OCI-LY7 (cell line): Measurements from ENCODE around the gene FANCB. TPM values are rescaled to one million over a fixed set of nuclear protein-coding genes. Genes with fewer than 3 reads are reported as not detected.

Experiments
- BruUV-seq: library from RNA; stranded (reverse); fragments of 400-500 nt; replicated peaks from 2 replicates; lab custom pipeline; 2021; lab: Mats Ljungman, UMichigan
- CTCF ChIA-PET: fragments of 300-600 bp; sonication (Branson Sonifier 250); formaldehyde crosslinking; loops from one replicate; lab custom pipeline; 2022; ENCODE audit warnings: antibody characterized with exemption; ENCODE audit not compliant: unreplicated experiment; lab: Charles Lee
- POLR2A ChIA-PET: fragments of 300-600 bp; sonication (Branson Sonifier 250); formaldehyde crosslinking; loops from one replicate; lab custom pipeline; 2022; ENCODE audit warnings: antibody characterized with exemption; lab: Charles Lee
- DNase-seq: peaks from one replicate; pipeline ENCODE4 v3.0.0-alpha.2; 2015; ENCODE audit warnings: low spot score
- H2AFZ ChIP-seq: fragments of 200-600 bp; sonication (generic), shearing (Covaris generic); 2 replicates; pipeline ENCODE4 v1.6.1; 2014; ENCODE audit warnings: mild to moderate bottlenecking, antibody characterized with exemption, low read length, moderate library complexity
- H3K27ac ChIP-seq: fragments of 200-600 bp; sonication (generic); 2 replicates; pipeline ENCODE4 v1.5.1; 2014; ENCODE audit warnings: mixed run types, low read depth, mild to moderate bottlenecking, moderate library complexity, low read length, inconsistent platforms; ENCODE audit not compliant: poor library complexity, severe bottlenecking
- H3K36me3 ChIP-seq: fragments of 200-600 bp; sonication (generic); 2 replicates; pipeline ENCODE4 v1.6.1; 2014; ENCODE audit warnings: mild to moderate bottlenecking, antibody characterized with exemption, low read length, moderate library complexity, mixed read lengths; ENCODE audit not compliant: insufficient read depth
- H3K4me1 ChIP-seq: fragments of 200-600 bp; sonication (generic); 2 replicates; pipeline ENCODE4 v1.5.1; 2014; ENCODE audit warnings: mild to moderate bottlenecking, low read length; ENCODE audit not compliant: insufficient read depth, poor library complexity, severe bottlenecking
- H3K4me2 ChIP-seq: fragments of 200-600 bp; sonication (generic); 2 replicates; pipeline ENCODE4 v1.6.1; 2014; ENCODE audit warnings: mild to moderate bottlenecking, low read length
- H3K4me3 ChIP-seq: fragments of 200-600 bp; sonication (generic); 2 replicates; pipeline ENCODE4 v1.5.1; 2014; ENCODE audit warnings: mild to moderate bottlenecking, low read depth, low read length; ENCODE audit not compliant: poor library complexity, severe bottlenecking
- H3K79me2 ChIP-seq: fragments of 200-600 bp; sonication (generic); 2 replicates; pipeline ENCODE4 v1.6.1; 2016; ENCODE audit warnings: low read depth, mild to moderate bottlenecking, low read length, moderate library complexity, mixed read lengths; ENCODE audit not compliant: insufficient read depth
- H3K9me2 ChIP-seq: fragments of 200-600 bp; sonication (generic); 2 replicates; pipeline ENCODE4 v1.6.1; 2016; ENCODE audit warnings: mild to moderate bottlenecking, low read length, mixed read lengths; ENCODE audit not compliant: insufficient read depth
- H3K9me3 ChIP-seq: fragments of 200-600 bp; sonication (generic); 2 replicates; pipeline ENCODE4 v1.6.1; 2014; ENCODE audit warnings: mild to moderate bottlenecking, mixed run types, low read length, mixed read lengths
- H4K20me1 ChIP-seq: fragments of 200-600 bp; sonication (generic); 2 replicates; pipeline ENCODE4 v1.6.1; 2014; ENCODE audit warnings: mild to moderate bottlenecking, antibody characterized with exemption, low read length, moderate library complexity, mixed read lengths; ENCODE audit not compliant: insufficient read depth
- EZH2phosphoT487 ChIP-seq: fragments of 200-600 bp; sonication (generic); IDR thresholded peaks from 2 replicates; pipeline ENCODE4 v1.6.1; 2018; ENCODE audit warnings: low read depth, borderline replicate concordance, mild to moderate bottlenecking, mixed run types, antibody characterized with exemption, low read length, moderate library complexity, mixed read lengths
- intact Hi-C: fragments of 100-400 bp; cut with micrococcal nuclease; formaldehyde crosslinking; loops from one replicate; pipeline ENCODE4 v1.10.0; 2022; ENCODE audit not compliant: unreplicated experiment
- total RNA-seq, 2 experiments: library from RNA; depleted of rRNA in 1 of 2; stranded (reverse); fragments of >200 nt in 1 of 2; shearing (Covaris generic) in 1 of 2; gene quantifications; 2 replicates each; pipeline ENCODE4 v1.2.3, GENCODE V29; 2014 to 2022
- TF ChIP-seq, protein P1 (sequence below): fragments of 200-600 bp; sonication (generic); conservative IDR thresholded peaks from 2 replicates; pipeline ENCODE4 v1.5.1; 2014; ENCODE audit warnings: mild to moderate bottlenecking, antibody characterized with exemption, low read length, moderate library complexity, mixed read lengths

The FANCB gene
- total RNA-seq, 2 experiments from 2014 or later = 15.2 to 23.7 TPM

DNA sequence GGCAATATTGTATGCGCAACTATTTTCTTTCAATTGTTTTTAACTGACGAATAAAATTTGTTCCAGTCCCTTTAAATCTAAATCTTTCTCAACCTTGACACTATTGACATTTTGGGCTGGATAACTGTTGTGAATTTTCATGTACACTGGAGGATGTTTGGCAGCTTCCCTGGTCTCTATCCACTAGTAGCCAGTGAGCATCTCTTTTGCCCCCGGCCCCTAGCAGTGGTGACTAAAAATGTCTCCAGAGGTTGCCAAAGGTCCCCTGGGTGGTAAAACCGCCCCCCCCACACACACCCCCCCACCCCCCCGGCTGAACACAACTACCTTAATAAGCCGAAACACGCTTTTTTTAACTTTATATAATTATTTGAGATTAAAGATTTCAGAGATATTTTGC, 514 bp downstream of the FANCB start:
- Histone ChIP-seq H3K4me3 (peak overlapping the region; percentile 88), H3K9me3 (peaks cover 2% of the 10 kb centered on the region; the same call in 1 of the 2 replicates), H3K4me2 (peak overlapping the region; percentile 83), H3K9me2 (no peaks in the 10 kb centered on the region), H3K4me1 (peaks cover 10% of the 10 kb centered on the region), H2AFZ (peak overlapping the region; percentile 64; the same call in 1 of the 2 replicates), H3K79me2 (peaks cover 65% of the 10 kb centered on the region), H3K36me3 (peaks cover 19% of the 10 kb centered on the region), H3K27ac (peak overlapping the region; percentile 49), H4K20me1 (no peaks in the 10 kb centered on the region)
- peak; percentile 29 for DNase-seq
- intact Hi-C loops = loop anchor here (10.0 kb wide), 2 partner anchors 922 to 1118 kb away; partner anchors contain the start of gene ZRSR2
- BruUV-seq = no TSS peak
- ChIA-PET POLR2A (interaction anchor here (1.0 kb wide), 1 partner anchor 11 kb away, joined by 3 read pairs; no protein-coding TSS in a partner anchor), CTCF (interaction anchor here (0.6 kb wide), 1 partner anchor 192 kb away, joined by 3 read pairs; no protein-coding TSS in a partner anchor)
- TF ChIP-seq, protein P1, sequence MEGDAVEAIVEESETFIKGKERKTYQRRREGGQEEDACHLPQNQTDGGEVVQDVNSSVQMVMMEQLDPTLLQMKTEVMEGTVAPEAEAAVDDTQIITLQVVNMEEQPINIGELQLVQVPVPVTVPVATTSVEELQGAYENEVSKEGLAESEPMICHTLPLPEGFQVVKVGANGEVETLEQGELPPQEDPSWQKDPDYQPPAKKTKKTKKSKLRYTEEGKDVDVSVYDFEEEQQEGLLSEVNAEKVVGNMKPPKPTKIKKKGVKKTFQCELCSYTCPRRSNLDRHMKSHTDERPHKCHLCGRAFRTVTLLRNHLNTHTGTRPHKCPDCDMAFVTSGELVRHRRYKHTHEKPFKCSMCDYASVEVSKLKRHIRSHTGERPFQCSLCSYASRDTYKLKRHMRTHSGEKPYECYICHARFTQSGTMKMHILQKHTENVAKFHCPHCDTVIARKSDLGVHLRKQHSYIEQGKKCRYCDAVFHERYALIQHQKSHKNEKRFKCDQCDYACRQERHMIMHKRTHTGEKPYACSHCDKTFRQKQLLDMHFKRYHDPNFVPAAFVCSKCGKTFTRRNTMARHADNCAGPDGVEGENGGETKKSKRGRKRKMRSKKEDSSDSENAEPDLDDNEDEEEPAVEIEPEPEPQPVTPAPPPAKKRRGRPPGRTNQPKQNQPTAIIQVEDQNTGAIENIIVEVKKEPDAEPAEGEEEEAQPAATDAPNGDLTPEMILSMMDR = no peak
- TF ChIP-seq EZH2phosphoT487 = no peak

DNA sequence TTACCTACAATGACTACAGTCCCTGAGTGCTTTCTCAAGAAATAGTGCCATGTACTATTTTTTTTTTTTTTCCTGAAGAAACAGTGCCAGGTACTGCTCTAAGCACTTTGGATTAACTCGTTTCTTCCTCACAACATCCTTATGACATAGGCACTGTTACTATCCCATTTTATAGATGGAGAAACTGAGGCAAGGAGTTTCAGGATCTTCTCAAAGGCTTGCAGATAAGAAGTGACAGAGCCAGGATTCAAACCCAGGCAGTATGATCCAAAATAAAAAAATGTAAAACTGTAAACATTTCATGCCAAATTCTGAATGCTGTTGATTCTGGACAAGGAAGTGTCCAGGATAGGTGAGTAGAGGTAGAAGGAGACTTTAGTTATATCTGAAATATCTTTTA, 1.1 kb downstream of the FANCB start:
- DNase-seq = no peak
- H3K36me3 ChIP-seq = peaks cover 25% of the 10 kb centered on the region
- ChIA-PET POLR2A (no interaction called here), CTCF (no interaction called here)
- TF ChIP-seq, protein P1 = no peak
- no peak for TF ChIP-seq EZH2phosphoT487
- H3K4me2 ChIP-seq = peak overlapping the region; percentile 83
- intact Hi-C loops = loop anchor here (10.0 kb wide), 2 partner anchors 923 to 1117 kb away; partner anchors contain the start of gene ZRSR2
- peaks cover 8% of the 10 kb centered on the region; the same call in 1 of the 2 replicates for H3K9me3 ChIP-seq
- no peak overlapping the region for H2AFZ ChIP-seq
- H4K20me1 ChIP-seq = no peaks in the 10 kb centered on the region
- no peak overlapping the region for H3K27ac ChIP-seq
- peaks cover 10% of the 10 kb centered on the region for H3K4me1 ChIP-seq
- H3K4me3 ChIP-seq = peak overlapping the region; percentile 88
- no peaks in the 10 kb centered on the region for H3K9me2 ChIP-seq
- no TSS peak for BruUV-seq
- peaks cover 71% of the 10 kb centered on the region for H3K79me2 ChIP-seq

DNA sequence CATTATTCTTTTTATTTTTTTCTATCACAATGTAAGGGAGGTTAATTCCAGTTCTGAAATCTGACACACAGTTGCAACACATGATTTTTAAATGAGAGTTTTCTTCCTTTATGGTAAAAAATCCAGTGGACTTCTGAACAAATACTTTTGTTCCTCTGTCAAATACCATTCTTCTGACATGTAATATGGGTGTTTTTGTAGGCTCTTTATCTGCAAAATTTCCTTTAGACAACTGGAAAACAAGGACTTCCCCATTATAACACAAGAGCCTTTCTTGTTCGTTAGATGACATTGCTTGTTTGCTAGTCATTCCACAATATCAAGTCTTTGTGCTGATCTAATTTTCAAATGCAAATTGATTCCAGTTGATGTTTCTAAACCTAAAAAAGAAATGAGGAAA, 7.7 kb downstream of the FANCB start:
- POLR2A ChIA-PET = no interaction called here
- no peak for DNase-seq
- Histone ChIP-seq H3K4me3 (no peak overlapping the region), H3K79me2 (peaks cover 54% of the 10 kb centered on the region), H3K9me3 (peaks cover 8% of the 10 kb centered on the region; the same call in 1 of the 2 replicates), H3K36me3 (peaks cover 64% of the 10 kb centered on the region), H3K27ac (no peak overlapping the region), H4K20me1 (no peaks in the 10 kb centered on the region), H2AFZ (no peak overlapping the region), H3K4me1 (no peaks in the 10 kb centered on the region), H3K9me2 (no peaks in the 10 kb centered on the region), H3K4me2 (no peak overlapping the region)
- CTCF ChIA-PET = no interaction called here
- intact Hi-C loops = no loop called here
- TF ChIP-seq, protein P1 = no peak
- TF ChIP-seq EZH2phosphoT487 = no peak
- no TSS peak for BruUV-seq
